Measurements from ENCODE around the gene P2RX4. TPM values are rescaled to one million over a fixed set of nuclear protein-coding genes. Genes with fewer than 3 reads are reported as not detected.

Gene P2RX4
- total and polyA plus RNA-seq, 2 donors (not counting 1 experiment from before 2014, with no cell fraction given): 30.4 to 31.9 TPM

DNA sequence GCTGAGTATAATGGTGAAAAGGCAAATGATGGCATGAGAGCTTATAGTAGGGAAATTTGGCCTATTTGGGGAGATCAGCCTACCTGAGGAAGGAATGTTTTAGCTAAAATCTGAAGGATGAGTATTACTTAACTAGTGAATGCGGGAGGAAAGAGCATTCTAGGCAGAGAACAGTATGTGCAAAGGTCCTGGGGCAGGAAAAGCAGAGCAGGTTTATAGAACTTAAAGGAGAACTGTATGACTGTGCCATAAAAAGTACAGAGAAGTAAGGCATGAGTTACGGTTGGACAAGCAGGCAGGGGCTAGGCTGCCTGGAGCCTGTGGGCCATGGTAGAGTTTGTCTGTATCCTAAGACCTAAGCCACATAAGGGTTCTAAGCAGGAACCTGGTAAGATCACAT lies 21.7 kb upstream of the P2RX4 start:
- Histone ChIP-seq H3K27ac (ENCODE audit: low read length in 2 of 2) (no peak overlapping the region), H3K4me1 (ENCODE audit: control insufficient read depth in 2 of 2, insufficient read depth in 2 of 2, low read length in 2 of 2) (peaks cover 7 to 16% of the 10 kb centered on the region in 2 donors), H3K27me3 (replicated peaks in 1 of 4; ENCODE audit: control extremely low read depth in 1 of 4, control insufficient read depth in 3 of 4, insufficient read depth in 4 of 4, low read length in 3 of 4) (no peaks in the 10 kb centered on the region), H2AFZ (ENCODE audit: insufficient read depth, low read depth, low read length, poor library complexity, severe bottlenecking) (no peak overlapping the region), H3K36me3 (replicated peaks in 1 of 2; ENCODE audit: control extremely low read depth in 1 of 2, control insufficient read depth in 1 of 2, extremely low read depth in 1 of 2, insufficient read depth in 2 of 2, low read length in 1 of 2) (no peaks in the 10 kb centered on the region), H3K4me2 (replicated peaks; ENCODE audit: low read depth, low read length, poor library complexity, severe bottlenecking) (no peak overlapping the region), H4K20me1 (ENCODE audit: control insufficient read depth, insufficient read depth, low read length, poor library complexity, severe bottlenecking) (no peaks in the 10 kb centered on the region), H3K4me3 (ENCODE audit: control extremely low read depth in 1 of 5, extremely low read depth in 1 of 5, insufficient read depth in 1 of 5, low read depth in 2 of 5, low read length in 4 of 5) (no peak overlapping the region), H3K9ac (ENCODE audit: low read length) (no peak overlapping the region), H3K79me2 (ENCODE audit: control insufficient read depth, insufficient read depth, low read length) (no peaks in the 10 kb centered on the region), H3K9me3 (ENCODE audit: control extremely low read depth in 1 of 3, control insufficient read depth in 2 of 3, insufficient read depth in 1 of 3, low read length in 2 of 3) (no peaks in the 10 kb centered on the region)
- ATAC-seq (ENCODE audit: low read depth) (no peak), DNase-seq (no peak)
- intact Hi-C loops (cut with micrococcal nuclease): no loop called here
- Mint-ChIP-seq H3K4me1 (peaks cover 18% of the 10 kb centered on the region), H3K4me3 (no peak overlapping the region), H3K27me3 (no peaks in the 10 kb centered on the region), H3K9me3 (ENCODE audit: insufficient read depth) (peaks cover 3% of the 10 kb centered on the region), H3K27ac (no peak overlapping the region)
- WGBS (ENCODE audit: insufficient coverage): 100% methylated on average over 2 of the region's 2 CpGs
- TF ChIP-seq CTCF (IDR thresholded peaks at IDR 0.05) (no peak), EZH2 (IDR thresholded peaks at IDR 0.05; ENCODE audit: borderline replicate concordance, insufficient read depth, low read depth, low read length, poor library complexity, severe bottlenecking) (no peak)
- POLR2A ChIA-PET: no interaction called here
- CTCF ChIA-PET: interaction anchor here (0.6 kb wide), 1 partner anchor 14 kb away, joined by 4 read pairs; no protein-coding TSS in a partner anchor

GRCh38 chr12:121189131-121189530 lies 20.8 kb upstream of the P2RX4 start:
- peaks cover 18% of the 10 kb centered on the region for H3K4me1 Mint-ChIP-seq
- H3K27ac Mint-ChIP-seq: no peak overlapping the region
- ChIA-PET CTCF (no interaction called here), POLR2A (no interaction called here)
- no peak overlapping the region for H3K4me3 Mint-ChIP-seq
- no peak overlapping the region for H3K9ac ChIP-seq (ENCODE audit: low read length)
- intact Hi-C loops (cut with micrococcal nuclease): no loop called here
- WGBS (ENCODE audit: insufficient coverage): 100% methylated on average over 1 of the region's 9 CpGs
- no peaks in the 10 kb centered on the region for H3K9me3 ChIP-seq (ENCODE audit: control extremely low read depth in 1 of 3, control insufficient read depth in 2 of 3, insufficient read depth in 1 of 3, low read length in 2 of 3)
- peaks cover 3% of the 10 kb centered on the region for H3K9me3 Mint-ChIP-seq (ENCODE audit: insufficient read depth)
- no peak overlapping the region for H2AFZ ChIP-seq (ENCODE audit: insufficient read depth, low read depth, low read length, poor library complexity, severe bottlenecking)
- H3K27ac ChIP-seq (ENCODE audit: low read length in 2 of 2): no peak overlapping the region
- H3K4me3 ChIP-seq (ENCODE audit: control extremely low read depth in 1 of 5, extremely low read depth in 1 of 5, insufficient read depth in 1 of 5, low read depth in 2 of 5, low read length in 4 of 5): no peak overlapping the region
- H4K20me1 ChIP-seq (ENCODE audit: control insufficient read depth, insufficient read depth, low read length, poor library complexity, severe bottlenecking): no peaks in the 10 kb centered on the region
- H3K27me3 ChIP-seq (replicated peaks in 1 of 4; ENCODE audit: control extremely low read depth in 1 of 4, control insufficient read depth in 3 of 4, insufficient read depth in 4 of 4, low read length in 3 of 4): no peaks in the 10 kb centered on the region
- DNase-seq (no peak), ATAC-seq (ENCODE audit: low read depth) (no peak)
- no peaks in the 10 kb centered on the region for H3K79me2 ChIP-seq (ENCODE audit: control insufficient read depth, insufficient read depth, low read length)
- no peak overlapping the region for H3K4me2 ChIP-seq (replicated peaks; ENCODE audit: low read depth, low read length, poor library complexity, severe bottlenecking)
- no peaks in the 10 kb centered on the region for H3K36me3 ChIP-seq (replicated peaks in 1 of 2; ENCODE audit: control extremely low read depth in 1 of 2, control insufficient read depth in 1 of 2, extremely low read depth in 1 of 2, insufficient read depth in 2 of 2, low read length in 1 of 2)
- peaks cover 7 to 16% of the 10 kb centered on the region in 2 donors for H3K4me1 ChIP-seq (ENCODE audit: control insufficient read depth in 2 of 2, insufficient read depth in 2 of 2, low read length in 2 of 2)
- no peaks in the 10 kb centered on the region for H3K27me3 Mint-ChIP-seq
- TF ChIP-seq EZH2 (IDR thresholded peaks at IDR 0.05; ENCODE audit: borderline replicate concordance, insufficient read depth, low read depth, low read length, poor library complexity, severe bottlenecking): no peak
- no peak for TF ChIP-seq CTCF (IDR thresholded peaks at IDR 0.05)

Measured in B cell (primary cell).